Stimulated activated CD4-positive, alpha-beta T cell treated with anti-CD3 and anti-CD28 coated beads, Interleukin-2, amount 100 ng/mL, for 4 hours (primary cell): ENCODE measurements around the gene GPSM3.
"Not testable (repeated sequence)": the region's sequence is repeated elsewhere in the genome, so short reads cannot be mapped to it uniquely, and the experiment has no call there.

Experiments used
- DNase-seq: peaks from one replicate; pipeline ENCODE4 v3.0.0-alpha.2; 2020; ENCODE audit warnings: low read depth

The GPSM3 gene

DNA sequence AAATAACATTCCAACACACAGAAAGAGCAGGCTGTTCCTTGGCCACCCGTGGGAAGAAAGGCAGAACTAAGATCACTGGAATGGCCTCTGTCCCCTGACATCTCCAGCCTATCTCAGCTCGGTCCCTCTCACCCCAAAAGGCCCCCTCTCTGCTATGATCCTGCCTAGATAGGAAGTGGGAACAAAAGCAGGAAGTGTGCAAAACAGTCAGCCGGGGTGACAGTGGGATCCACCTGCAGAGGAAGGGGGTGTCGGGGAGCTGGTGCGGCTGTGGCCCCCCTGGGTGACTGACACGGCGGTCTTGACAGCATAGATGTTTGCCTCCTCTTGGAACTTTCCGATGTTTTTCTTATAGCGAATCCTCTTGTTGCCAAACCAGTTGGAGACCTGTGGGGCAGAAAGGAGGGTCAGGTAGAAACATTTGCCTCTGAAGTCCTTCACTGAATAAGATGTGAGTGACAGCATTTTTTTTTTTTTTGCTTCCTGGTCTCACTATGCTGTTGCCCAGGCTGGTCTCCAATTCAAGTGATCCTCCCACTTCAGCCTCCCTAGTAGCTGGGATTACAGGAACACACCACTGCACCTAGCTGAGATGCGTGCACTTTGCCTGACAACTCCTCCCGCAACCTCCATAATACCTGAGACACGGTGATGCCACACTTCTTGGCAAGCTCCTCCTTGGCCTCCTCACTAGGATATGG lies 5.3 kb downstream of the GPSM3 start:
- no peak for DNase-seq

GRCh38 chr6:32186151-32186840 lies 6.1 kb downstream of the GPSM3 start:
- not testable (repeated sequence) for DNase-seq

DNA sequence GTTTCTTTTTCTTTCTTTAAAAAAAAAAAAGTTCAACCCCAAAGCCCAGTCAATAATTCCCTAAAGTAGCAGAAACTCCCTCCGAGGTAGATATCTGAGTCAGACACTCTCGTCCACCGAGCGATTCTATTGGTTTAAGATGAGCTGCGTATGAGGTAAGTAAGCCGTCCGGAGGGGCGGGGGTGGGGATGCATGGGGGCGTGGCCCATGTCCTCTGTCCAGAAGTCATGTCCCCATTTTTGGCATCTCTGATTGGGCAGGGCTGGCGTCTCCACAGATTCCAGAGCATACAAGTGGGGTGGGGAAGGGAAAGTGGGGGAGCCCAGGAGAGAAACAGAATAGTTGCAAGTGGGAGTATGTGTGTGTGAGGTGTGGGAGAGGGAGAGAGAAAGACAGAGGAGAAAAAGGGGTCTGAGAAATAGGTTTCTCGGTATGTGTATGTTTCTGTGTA lies 6.7 kb downstream of the GPSM3 start:
- DNase-seq, result peak; percentile 46

- DNase-seq, result no peak
These were observed 8.3 kb downstream of the GPSM3 start, which contains the start of gene AGER for GRCh38 chr6:32184084-32184640. AGER (minus strand) TSS chr6:32184253; CDS start chr6:32184222, 31 bp downstream.

DNA sequence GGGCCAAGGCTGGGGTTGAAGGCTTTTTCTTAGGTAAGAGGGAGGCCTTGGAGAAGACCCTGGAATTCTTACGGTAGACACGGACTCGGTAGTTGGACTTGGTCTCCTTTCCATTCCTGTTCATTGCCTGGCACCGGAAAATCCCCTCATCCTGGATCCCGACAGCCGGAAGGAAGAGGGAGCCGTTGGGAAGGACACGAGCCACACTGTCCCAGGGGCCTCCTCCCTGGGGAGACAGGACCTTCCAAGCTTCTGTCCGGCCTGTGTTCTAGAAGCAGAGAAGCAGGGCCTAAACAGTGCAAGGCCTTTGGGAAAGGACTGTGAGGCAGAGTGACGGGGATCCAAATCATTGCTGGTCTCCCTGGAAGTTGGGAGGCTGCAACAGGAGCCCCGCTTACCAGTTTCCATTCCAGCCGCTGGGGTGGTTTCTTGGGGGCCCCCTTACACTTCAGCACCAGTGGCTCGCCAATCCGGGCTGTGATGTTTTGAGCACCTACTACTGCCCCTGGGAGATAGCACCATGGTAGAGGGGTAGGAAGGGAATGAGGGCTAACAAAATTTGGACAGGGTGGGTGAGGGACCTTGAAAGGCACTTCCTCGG lies 8.9 kb downstream of the GPSM3 start:
- DNase-seq, result no peak

- no peak for DNase-seq
These were observed 9.4 kb downstream of the GPSM3 start for GRCh38 chr6:32183030-32183429.

DNA sequence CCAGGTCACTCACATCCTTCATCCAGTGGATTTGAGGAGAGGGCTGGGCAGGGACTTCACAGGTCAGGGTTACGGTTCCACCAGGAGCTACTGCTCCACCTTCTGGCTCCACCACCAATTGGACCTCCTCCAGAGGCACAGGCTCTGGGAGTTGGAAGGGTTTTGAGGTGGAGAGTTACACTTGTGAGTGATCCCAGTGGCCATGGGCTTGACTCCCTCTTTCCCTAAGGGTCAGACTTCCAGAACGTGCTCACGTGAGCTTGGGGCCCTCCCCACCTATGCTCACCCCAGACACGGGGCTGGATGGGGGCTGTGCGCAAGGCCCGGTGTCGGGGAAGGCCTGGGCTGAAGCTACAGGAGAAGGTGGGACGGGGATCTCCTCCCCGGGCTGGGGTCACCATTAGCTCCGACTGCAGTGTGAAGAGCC lies 9.9 kb downstream of the GPSM3 start:
- no peak for DNase-seq

DNA sequence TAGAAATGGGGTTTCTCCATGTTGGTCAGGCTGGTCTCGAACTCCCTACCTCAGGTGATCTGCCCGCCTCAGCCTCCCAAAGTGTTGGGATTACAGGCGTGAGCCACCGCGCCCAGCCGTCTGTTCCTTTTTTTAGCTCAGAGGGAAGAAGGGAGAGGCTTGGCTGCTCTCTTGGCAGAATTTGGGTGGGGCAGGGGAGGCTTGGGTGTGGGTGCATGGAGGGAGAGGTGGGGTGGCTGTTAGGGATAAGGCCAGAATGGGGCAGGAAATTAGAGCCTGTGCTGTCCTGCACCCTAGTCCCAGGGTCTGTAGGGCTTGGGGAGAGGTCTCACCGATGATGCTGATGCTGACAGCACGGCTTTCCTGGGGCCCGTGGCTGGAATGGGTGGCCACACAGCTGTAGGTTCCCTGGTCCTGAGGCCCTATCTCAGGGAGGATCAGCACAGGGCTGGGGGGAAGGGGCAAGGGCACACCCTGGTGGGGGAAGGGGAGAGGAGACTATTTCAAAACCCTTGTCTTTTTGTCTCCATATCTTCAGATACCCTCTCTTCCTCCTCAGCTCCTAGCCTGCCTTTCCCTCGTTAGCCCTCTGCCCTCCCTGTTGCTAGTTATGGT lies 10.4 kb downstream of the GPSM3 start:
- no peak for DNase-seq

- DNase-seq, result no peak
These were observed 11.2 kb downstream of the GPSM3 start for GRCh38 chr6:32181148-32181702.

GRCh38 chr6:32179766-32180405 lies 12.6 kb downstream of the GPSM3 start:
- no peak for DNase-seq

DNA sequence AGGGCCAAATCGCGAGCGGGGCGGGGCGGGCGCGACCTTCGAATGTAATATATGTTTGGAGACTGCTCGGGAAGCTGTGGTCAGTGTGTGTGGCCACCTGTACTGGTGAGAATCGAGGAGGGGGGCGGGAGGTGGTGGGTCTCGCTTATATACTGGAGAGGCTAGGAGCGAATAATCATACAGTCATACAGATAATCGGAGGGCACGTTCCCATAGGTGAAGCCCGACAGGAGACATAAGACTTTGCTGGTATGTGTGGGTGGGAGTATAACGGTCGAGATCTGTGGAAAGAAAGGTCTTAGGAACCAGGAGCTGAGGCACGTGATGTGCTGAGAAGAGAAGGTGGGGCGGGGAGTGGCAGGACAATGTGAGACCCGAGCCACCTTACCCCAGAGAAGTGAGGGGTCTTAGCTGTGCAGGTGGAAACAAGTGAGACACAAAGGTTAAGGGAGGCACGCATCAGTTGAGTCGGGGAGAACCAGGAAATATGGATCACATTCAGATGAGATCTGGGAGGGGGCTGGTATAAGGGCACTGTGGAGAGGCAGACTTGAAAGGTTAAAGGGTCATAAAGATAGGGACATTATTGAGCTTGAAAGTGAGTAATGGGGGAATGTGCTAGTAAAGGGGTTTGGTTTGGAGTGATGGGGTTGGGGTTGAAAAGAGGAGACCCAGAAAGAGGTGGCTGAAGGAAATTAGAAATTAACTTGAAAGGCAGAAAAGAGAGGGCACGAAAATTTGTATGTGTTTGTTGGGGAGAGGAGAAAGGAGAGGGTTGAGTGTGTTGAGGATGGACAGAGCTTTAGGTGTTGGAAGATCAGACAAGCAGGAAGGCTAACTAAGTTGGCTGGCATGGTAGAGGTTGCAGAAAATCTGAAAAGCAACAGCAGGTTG lies 13.6 kb downstream of the GPSM3 start:
- no peak for DNase-seq

GRCh38 chr6:32177788-32178546 lies 14.5 kb downstream of the GPSM3 start, which contains the start of gene RNF5:
RNF5 (plus strand) TSS chr6:32178405; CDS start chr6:32178512, 107 bp downstream.
- DNase-seq, result peak; percentile 88

DNA sequence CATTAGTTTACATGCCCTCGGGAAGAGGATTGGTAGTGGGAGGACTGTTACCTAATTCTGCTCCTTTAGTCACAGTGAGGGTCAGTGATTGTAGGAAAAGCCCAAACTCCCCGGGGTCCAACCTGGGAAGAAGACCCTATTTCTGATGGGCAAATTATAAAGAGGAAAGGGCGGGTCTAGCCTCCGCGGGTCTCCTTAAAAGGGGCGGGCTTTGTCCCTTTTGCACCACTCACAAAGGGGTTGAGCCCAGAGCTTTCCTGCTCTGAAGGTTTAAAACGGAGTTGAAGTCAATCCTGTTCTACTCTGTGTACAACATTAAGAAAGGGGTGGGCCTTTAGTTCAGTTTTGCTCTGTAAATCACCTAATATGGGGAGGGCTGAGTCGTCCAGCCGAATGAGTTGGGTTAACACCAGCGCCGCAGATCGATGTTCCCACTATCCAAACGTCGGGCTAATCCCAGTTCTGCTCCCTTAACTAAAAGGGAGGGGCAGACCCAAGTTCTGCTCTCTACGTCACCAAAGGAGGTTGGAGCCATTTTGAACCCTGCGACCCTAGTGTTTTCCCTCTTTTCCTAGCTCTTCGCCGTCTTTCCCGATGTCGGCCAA lies 15.2 kb downstream of the GPSM3 start:
- no peak for DNase-seq

DNA sequence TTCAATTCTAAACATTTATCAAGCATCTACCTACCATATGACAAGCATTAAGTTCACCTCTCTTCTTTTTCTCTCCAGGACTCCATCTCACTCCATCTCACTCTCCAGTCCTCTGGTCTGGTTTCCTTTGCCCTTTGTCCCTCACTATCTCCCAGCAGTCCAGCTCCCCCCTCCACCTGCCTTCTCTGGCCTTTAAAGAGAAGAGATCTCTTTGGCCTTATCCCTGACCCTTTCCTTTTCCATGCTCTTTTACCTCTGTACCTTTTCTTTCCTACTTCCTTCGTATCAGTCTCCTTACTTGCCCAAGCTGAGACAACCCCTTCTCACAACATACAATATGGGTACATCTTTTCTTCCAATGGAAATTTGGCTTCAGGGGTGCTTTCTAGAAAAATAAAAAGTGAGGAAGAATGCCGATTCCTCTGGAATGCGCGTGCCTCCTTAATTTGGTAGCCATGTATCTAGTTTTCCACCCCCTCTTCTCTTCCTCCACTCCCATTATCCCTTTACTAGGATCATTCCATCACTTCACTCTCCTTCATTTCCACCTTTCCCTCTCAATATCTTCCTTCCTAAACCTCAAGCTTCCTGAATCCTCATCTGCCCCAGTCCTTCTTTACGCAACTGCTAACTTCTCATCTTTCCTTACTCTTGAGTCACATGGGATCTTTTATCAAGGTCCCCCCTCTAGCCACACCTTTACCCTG lies 15.8 kb downstream of the GPSM3 start:
- no peak for DNase-seq

DNA sequence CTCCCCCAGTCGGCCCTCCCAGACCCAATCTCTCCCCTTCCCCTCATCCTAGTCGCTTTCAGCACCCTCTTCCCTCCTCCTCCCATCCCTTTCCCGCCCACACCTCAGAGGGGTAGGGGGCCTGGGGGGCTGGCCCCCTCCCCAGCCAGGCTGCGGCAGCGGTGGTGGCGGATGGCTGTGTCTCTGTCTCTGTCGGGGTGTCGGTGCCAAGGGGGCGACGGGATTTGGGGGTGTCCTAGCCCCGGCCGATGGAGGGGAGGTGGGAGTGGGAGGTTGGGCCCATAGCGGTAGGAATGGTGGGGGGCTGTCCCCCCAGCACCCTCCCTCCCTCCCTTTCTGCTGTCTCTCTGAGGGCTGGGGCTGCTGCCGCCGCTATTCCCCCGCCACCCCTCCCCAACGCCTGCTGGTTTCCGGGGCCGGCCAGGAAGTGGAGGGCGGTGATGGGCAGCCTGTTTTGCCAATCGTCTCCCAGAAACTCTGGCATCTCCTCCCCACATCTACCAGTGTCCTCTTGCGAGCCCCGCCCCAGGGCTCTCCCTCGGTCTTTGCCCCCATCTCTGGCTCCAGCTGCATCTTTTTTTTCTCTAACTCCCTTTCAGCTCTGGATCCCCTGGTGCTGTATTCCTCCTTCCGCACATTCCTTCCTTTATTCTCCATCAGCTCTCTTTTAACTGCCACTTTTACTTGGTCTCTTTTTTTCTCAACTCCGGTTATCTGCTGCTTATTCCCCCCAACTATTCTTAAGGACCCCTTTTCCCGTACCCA lies 16.6 kb downstream of the GPSM3 start, which contains the start of gene AGPAT1:
AGPAT1 (minus strand) TSS at position 374 of the 765 bp plus-strand sequence. CDS start 4,588 bp downstream, outside the sequence.
- DNase-seq, result peak; percentile 93

DNA sequence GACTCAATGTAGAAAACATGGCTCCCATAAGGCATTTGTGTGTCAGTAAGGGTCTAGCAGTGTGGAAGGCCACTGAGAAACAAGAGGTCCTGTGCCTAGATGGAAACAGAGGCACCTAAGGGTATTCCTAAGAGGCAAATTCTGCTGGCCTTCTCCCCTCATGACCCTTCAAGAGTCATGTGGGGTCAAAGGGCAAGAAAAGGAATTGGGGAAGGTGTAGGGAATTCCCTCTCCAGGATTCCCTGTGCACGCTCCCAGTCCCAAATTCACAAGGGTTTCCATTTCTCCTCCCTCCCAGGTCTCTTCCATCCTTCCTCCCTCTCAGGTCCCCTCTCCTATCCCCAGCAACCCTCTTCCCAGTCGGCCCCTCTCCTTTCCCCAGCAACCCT lies 17.1 kb downstream of the GPSM3 start:
- no peak for DNase-seq

DNA sequence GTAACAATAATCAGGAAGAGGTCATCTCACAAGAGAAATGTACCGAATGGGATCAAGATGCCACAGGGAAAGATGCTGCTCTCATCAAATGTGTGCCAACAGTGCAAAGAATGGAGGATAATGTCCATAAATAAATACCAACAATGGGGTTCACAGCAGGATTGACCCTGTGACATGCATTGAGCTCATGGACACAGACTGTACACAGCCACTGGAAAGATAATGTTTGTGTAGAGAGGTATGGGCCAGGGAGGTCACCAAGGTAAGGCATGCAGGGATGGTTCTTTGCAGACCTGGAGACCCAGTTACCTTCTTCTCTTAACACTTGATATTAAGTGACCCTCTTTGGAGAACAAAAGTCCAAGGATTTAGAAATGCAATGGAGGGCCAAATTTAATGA lies 18.0 kb downstream of the GPSM3 start:
- DNase-seq, result no peak
